T-helper 1 cell treated with Interleukin-12 subunit alpha and Interleukin-12 subunit beta and Interleukin-4 antibody, amounts not matched to agents 30 μg/mL and 1 μg/mL, for 36 hours (primary cell): ENCODE results near the gene MRPS34.

ENCODE experiments used
- H3K27ac Mint-ChIP-seq: one replicate; pipeline ENCODE4 v1.8.0; 2021; ENCODE audit warnings: mild to moderate bottlenecking, mixed read lengths
- H3K27me3 Mint-ChIP-seq: one replicate; pipeline ENCODE4 v1.8.0; 2021; ENCODE audit warnings: low read depth, mixed read lengths
- H3K36me3 Mint-ChIP-seq: one replicate; pipeline ENCODE4 v1.8.0; 2021; ENCODE audit warnings: low read depth, mixed read lengths
- H3K4me1 Mint-ChIP-seq: one replicate; pipeline ENCODE4 v1.8.0; 2021; ENCODE audit warnings: low read depth, mixed read lengths
- H3K4me3 Mint-ChIP-seq: one replicate; pipeline ENCODE4 v1.8.0; 2021; ENCODE audit warnings: mild to moderate bottlenecking, moderate library complexity, mixed read lengths
- H3K9me3 Mint-ChIP-seq: one replicate; pipeline ENCODE4 v1.8.0; 2021; ENCODE audit warnings: mixed read lengths

MRPS34 gene

DNA sequence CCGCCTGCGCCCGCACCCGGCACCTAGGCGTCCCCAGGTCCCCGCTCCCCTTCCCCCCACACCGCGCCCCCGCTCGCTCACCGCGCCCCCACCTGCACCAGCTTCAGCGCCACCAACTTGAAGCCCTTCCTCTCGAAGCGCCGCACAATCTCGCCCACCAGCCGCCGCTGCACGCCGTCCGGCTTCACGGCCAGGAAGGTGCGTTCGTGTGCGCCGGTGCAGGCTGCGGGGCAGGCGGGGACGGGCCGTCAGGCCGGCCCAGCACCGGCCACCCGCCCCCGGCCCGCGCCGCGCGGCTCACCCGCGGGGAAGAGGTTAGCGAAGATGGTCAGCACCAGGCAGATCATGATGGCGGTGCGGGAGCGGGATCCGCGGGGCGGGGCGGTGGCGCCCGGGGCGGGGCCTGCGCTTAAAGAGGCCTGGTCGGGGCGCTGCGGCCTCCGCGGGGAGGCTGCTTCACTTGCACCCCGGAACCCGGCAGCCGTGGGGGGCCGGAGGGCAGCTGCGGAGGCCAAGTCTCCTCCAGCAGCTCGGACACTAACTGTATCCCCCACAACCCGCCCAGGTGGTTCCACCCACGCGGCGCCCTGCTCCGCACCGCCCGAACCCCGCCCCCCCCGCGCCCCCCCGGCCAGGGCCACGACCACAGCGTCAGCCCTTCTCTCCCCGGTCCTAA, 1.6 kb downstream of the MRPS34 start, which contains the start of gene NME3:
NME3 (minus strand) TSS at position 356 of the 676 bp plus-strand sequence; CDS start at position 347, 9 bp downstream.
- H3K36me3 Mint-ChIP-seq: peaks cover 13% of the 10 kb centered on the region
- H3K27ac Mint-ChIP-seq: peak within 1 kb of the TSS; percentile 99
- H3K4me3 Mint-ChIP-seq: peak within 1 kb of the TSS; percentile 100
- no peaks in the 10 kb centered on the region for H3K9me3 Mint-ChIP-seq
- H3K4me1 Mint-ChIP-seq: peaks cover 4% of the 10 kb centered on the region
- no peaks in the 10 kb centered on the region for H3K27me3 Mint-ChIP-seq

GRCh38 chr16:1770328-1771187, 2.4 kb downstream of the MRPS34 start:
- Mint-ChIP-seq H3K9me3 (no peaks in the 10 kb centered on the region), H3K27me3 (no peaks in the 10 kb centered on the region), H3K4me3 (peak overlapping the region; percentile 79), H3K4me1 (peaks cover 4% of the 10 kb centered on the region), H3K27ac (peak overlapping the region; percentile 63), H3K36me3 (peaks cover 13% of the 10 kb centered on the region)

GRCh38 chr16:1769402-1770300, 3.3 kb downstream of the MRPS34 start:
- Mint-ChIP-seq H3K27me3 (no peaks in the 10 kb centered on the region), H3K36me3 (peaks cover 13% of the 10 kb centered on the region), H3K9me3 (no peaks in the 10 kb centered on the region), H3K4me3 (peak overlapping the region; percentile 79), H3K4me1 (peaks cover 4% of the 10 kb centered on the region), H3K27ac (peak overlapping the region; percentile 55)

GRCh38 chr16:1768767-1769401, 4.0 kb downstream of the MRPS34 start:
- Mint-ChIP-seq H3K4me1 (peaks cover 4% of the 10 kb centered on the region), H3K27me3 (no peaks in the 10 kb centered on the region), H3K9me3 (no peaks in the 10 kb centered on the region), H3K36me3 (peaks cover 13% of the 10 kb centered on the region), H3K27ac (no peak overlapping the region), H3K4me3 (no peak overlapping the region)

DNA sequence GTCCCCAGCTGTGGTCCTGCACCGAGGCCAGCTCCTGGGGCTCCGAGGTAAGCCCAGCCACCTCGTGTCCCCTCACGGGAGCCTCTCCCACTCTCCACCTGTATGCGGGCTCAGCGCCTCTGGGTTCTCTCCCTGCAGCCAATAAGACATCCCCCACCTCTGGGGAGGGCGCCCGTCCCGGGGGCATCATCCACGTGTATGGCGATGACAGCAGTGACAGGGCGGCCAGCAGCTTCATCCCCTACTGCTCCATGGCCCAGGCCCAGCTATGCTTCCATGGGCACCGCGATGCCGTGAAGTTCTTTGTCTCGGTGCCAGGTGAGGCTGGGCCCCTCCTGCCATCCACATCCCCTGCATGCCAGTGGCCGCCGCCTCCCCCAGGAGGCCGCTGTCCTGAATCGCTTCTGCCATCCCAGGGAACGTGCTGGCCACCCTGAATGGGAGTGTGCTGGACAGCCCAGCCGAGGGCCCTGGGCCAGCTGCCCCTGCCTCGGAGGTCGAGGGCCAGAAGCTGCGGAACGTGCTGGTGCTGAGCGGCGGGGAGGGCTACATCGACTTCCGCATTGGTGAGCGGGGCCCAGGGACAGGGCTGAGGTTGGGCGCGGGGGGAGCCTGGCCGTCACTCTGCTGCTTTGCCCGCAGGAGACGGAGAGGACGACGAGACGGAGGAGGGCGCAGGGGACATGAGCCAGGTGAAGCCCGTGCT, 4.7 kb downstream of the MRPS34 start:
- Mint-ChIP-seq H3K4me1 (peaks cover 4% of the 10 kb centered on the region), H3K27ac (no peak overlapping the region), H3K36me3 (peaks cover 13% of the 10 kb centered on the region), H3K4me3 (no peak overlapping the region), H3K27me3 (no peaks in the 10 kb centered on the region), H3K9me3 (no peaks in the 10 kb centered on the region)

DNA sequence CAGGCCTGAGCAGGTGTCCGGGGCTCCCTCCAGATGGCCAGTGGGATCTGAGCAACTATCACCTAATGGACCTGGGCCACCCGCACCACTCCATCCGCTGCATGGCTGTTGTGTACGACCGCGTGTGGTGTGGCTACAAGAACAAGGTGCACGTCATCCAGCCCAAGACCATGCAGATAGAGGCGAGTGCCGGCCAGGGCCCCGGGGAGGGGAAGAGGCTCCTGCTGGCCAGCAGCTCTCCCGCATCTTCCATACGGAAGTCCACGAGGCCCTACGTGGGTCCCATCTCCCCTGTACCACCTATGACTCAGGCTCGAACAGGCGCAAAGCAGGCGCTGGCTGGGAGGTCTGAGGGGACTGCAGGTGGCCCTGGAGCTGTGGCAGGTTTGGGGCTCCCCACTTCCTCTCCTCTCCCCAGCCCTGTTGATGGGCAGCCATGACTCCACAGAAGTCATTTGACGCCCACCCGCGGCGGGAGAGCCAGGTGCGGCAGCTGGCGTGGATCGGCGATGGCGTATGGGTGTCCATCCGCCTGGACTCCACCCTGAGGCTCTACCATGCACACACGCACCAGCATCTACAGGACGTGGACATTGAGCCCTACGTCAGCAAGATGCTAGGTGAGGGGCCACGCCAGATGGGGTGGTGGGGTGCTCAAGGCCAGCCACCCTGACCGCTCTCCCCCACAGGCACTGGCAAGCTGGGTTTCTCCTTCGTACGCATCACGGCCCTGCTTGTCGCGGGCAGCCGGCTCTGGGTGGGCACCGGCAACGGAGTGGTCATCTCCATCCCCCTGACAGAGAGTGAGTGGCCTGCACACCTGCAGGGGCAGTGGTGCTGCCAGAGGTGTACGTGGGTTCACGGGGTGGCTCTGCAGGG, 5.6 kb downstream of the MRPS34 start:
- H3K4me3 Mint-ChIP-seq: no peak overlapping the region

GRCh38 chr16:1766701-1767100, 6.2 kb downstream of the MRPS34 start:
- H3K36me3 Mint-ChIP-seq: peaks cover 5% of the 10 kb centered on the region
- no peak overlapping the region for H3K27ac Mint-ChIP-seq
- H3K4me3 Mint-ChIP-seq: no peak overlapping the region
- no peaks in the 10 kb centered on the region for H3K4me1 Mint-ChIP-seq
- no peaks in the 10 kb centered on the region for H3K9me3 Mint-ChIP-seq
- H3K27me3 Mint-ChIP-seq: no peaks in the 10 kb centered on the region

More for the DNA sequence above, 5.6 kb downstream of the MRPS34 start:
- H3K4me1 Mint-ChIP-seq: peaks cover 3% of the 10 kb centered on the region
- no peaks in the 10 kb centered on the region for H3K9me3 Mint-ChIP-seq
- no peak overlapping the region for H3K27ac Mint-ChIP-seq
- H3K27me3 Mint-ChIP-seq: no peaks in the 10 kb centered on the region
- peaks cover 11% of the 10 kb centered on the region for H3K36me3 Mint-ChIP-seq

GRCh38 chr16:1766231-1766630, 6.7 kb downstream of the MRPS34 start:
- Mint-ChIP-seq H3K4me3 (no peak overlapping the region), H3K9me3 (no peaks in the 10 kb centered on the region), H3K4me1 (no peaks in the 10 kb centered on the region), H3K36me3 (peaks cover 9% of the 10 kb centered on the region), H3K27ac (no peak overlapping the region), H3K27me3 (no peaks in the 10 kb centered on the region)

GRCh38 chr16:1765826-1766225, 7.1 kb downstream of the MRPS34 start:
- H3K4me1 Mint-ChIP-seq: no peaks in the 10 kb centered on the region
- peaks cover 11% of the 10 kb centered on the region for H3K36me3 Mint-ChIP-seq
- H3K4me3 Mint-ChIP-seq: no peak overlapping the region
- H3K9me3 Mint-ChIP-seq: no peaks in the 10 kb centered on the region
- no peaks in the 10 kb centered on the region for H3K27me3 Mint-ChIP-seq
- H3K27ac Mint-ChIP-seq: no peak overlapping the region

GRCh38 chr16:1764971-1765370, 8.0 kb downstream of the MRPS34 start:
- peaks cover 9% of the 10 kb centered on the region for H3K36me3 Mint-ChIP-seq
- no peak overlapping the region for H3K4me3 Mint-ChIP-seq
- no peaks in the 10 kb centered on the region for H3K9me3 Mint-ChIP-seq
- H3K27me3 Mint-ChIP-seq: no peaks in the 10 kb centered on the region
- H3K4me1 Mint-ChIP-seq: no peaks in the 10 kb centered on the region
- no peak overlapping the region for H3K27ac Mint-ChIP-seq

- no peaks in the 10 kb centered on the region for H3K27me3 Mint-ChIP-seq
- H3K27ac Mint-ChIP-seq: no peak overlapping the region
- H3K4me1 Mint-ChIP-seq: no peaks in the 10 kb centered on the region
- H3K36me3 Mint-ChIP-seq: peaks cover 10% of the 10 kb centered on the region
- no peaks in the 10 kb centered on the region for H3K9me3 Mint-ChIP-seq
- no peak overlapping the region for H3K4me3 Mint-ChIP-seq
These were observed 9.1 kb downstream of the MRPS34 start for GRCh38 chr16:1763521-1764511.
